Nephron progenitor cell (in vitro differentiated cells): Measurements from ENCODE around the gene DESI1.
A peak's percentile ranks its signal among the peaks of the same experiment; 100 is the strongest.
"Not testable (repeated sequence)": the region's sequence is repeated elsewhere in the genome, so short reads cannot be mapped to it uniquely, and the experiment has no call there.

ENCODE experiments used
- DNase-seq: peaks from one replicate; pipeline ENCODE4 v3.0.0; 2021
- H3K27ac Mint-ChIP-seq: 2 replicates; pipeline ENCODE4 v1.8.0; 2021; ENCODE audit warnings: mild to moderate bottlenecking, moderate library complexity, mixed read lengths
- H3K27me3 Mint-ChIP-seq: 2 replicates; pipeline ENCODE4 v1.8.0; 2021; ENCODE audit warnings: mild to moderate bottlenecking, low read depth, mixed read lengths; ENCODE audit not compliant: poor library complexity
- H3K36me3 Mint-ChIP-seq: 2 replicates; pipeline ENCODE4 v1.8.0; 2021; ENCODE audit warnings: low read depth, mixed read lengths
- H3K4me1 Mint-ChIP-seq: 2 replicates; pipeline ENCODE4 v1.8.0; 2021; ENCODE audit warnings: mixed read lengths
- H3K4me3 Mint-ChIP-seq: 2 replicates; pipeline ENCODE4 v1.8.0; 2021; ENCODE audit warnings: mild to moderate bottlenecking, moderate library complexity, mixed read lengths
- H3K9me3 Mint-ChIP-seq: 2 replicates; pipeline ENCODE4 v1.8.0; 2021; ENCODE audit warnings: mild to moderate bottlenecking, moderate library complexity, mixed read lengths
- CTCF ChIP-seq: fragments of 200-600 bp; sonication (generic); IDR thresholded peaks from 2 replicates; pipeline ENCODE4 v1.5.0; 2021; ENCODE audit warnings: antibody characterized with exemption

Gene DESI1

GRCh38 chr22:41620589-41621098 lies at the start of gene DESI1:
Gene DESI1, minus strand, starts transcription at chr22:41621043. Its CDS starts 204 bp downstream, at chr22:41620839.
- Mint-ChIP-seq H3K4me3 (peak within 1 kb of the TSS; percentile 95), H3K36me3 (peaks cover 31% of the 10 kb centered on the region), H3K27ac (peak within 1 kb of the TSS; percentile 100), H3K27me3 (no peaks in the 10 kb centered on the region), H3K4me1 (peaks cover 45% of the 10 kb centered on the region), H3K9me3 (no peaks in the 10 kb centered on the region)
- DNase-seq = no peak
- no peak for TF ChIP-seq CTCF

DNA sequence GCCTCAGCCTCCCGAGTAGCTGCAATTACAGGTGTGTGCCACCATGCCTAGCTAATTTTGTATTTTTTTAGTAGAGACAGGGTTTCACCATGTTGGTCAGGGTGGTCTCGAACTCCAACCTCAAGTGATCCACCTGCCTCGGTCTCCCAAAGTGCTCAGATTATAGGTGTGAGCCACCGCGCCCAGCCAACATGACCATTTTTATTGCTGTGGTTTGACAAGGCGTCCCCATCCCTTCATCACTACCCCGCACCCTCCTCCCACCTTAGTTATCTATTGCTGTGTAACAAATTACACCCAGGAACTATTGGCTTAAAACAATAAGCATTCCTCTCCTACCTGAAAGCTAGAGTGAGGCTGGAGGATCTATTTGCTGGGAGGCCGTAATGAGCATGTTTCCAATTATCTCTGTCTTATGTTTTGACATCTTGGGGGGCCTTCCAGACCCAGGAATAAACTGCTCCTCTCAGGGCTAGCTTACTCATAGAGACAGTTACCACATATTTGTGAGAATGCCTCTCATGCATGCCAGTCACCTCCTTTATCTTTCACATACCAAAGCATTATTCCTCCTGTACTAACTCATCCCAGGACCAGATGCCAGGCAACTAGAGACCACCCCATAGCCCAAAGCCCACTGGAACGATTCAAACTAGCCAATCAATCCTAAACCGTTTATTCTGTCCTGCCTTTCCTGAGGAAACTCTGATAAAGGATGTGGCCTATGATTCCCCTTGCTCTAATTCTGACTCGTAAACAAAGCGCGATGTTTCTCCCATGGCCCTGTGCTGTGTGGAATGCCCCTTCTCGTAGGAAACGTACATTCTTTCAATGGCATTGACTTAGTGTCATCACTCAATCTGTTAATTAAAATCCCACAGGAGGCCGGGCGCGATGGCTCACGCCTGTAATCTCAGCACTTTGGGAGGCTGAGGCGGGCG lies 48.4 kb upstream of the DESI1 start:
- TF ChIP-seq CTCF = no peak
- Mint-ChIP-seq H3K4me1 (peaks cover 11% of the 10 kb centered on the region), H3K9me3 (no peaks in the 10 kb centered on the region), H3K36me3 (peaks cover 26% of the 10 kb centered on the region), H3K27me3 (no peaks in the 10 kb centered on the region), H3K4me3 (no peak overlapping the region), H3K27ac (peak overlapping the region; percentile 24)
- no peak for DNase-seq

DNA sequence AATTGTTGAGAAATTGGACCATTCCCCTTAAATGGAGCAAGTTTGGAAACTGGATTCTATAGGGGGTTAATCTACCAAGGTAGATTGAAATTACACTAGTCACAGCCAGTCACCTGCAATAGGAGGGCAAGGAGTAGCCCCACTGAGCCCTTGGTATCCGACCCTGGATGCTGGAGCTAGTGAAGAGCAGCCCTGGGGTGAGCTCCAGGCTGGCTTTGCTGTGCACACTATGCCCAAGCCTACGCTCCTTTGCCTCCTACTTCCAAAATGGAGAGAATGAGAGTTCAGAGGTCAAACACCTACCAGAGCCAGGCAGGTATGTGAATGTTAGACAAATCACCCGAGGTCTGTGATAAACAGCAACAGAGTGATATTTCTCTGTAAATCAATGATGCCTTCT lies 44.1 kb upstream of the DESI1 start:
- peaks cover 32% of the 10 kb centered on the region for H3K36me3 Mint-ChIP-seq
- H3K4me3 Mint-ChIP-seq = no peak overlapping the region
- H3K27ac Mint-ChIP-seq = peak overlapping the region; percentile 81
- no peaks in the 10 kb centered on the region for H3K27me3 Mint-ChIP-seq
- no peaks in the 10 kb centered on the region for H3K9me3 Mint-ChIP-seq
- no peak for TF ChIP-seq CTCF
- peaks cover 11% of the 10 kb centered on the region for H3K4me1 Mint-ChIP-seq
- DNase-seq = no peak

- peak overlapping the region; percentile 81 for H3K27ac Mint-ChIP-seq
- no peaks in the 10 kb centered on the region for H3K27me3 Mint-ChIP-seq
- DNase-seq = no peak
- no peak for TF ChIP-seq CTCF
- H3K9me3 Mint-ChIP-seq = no peaks in the 10 kb centered on the region
- no peak overlapping the region for H3K4me3 Mint-ChIP-seq
- H3K36me3 Mint-ChIP-seq = peaks cover 33% of the 10 kb centered on the region
- H3K4me1 Mint-ChIP-seq = peaks cover 11% of the 10 kb centered on the region
Observed at GRCh38 chr22:41664490-41664889, 43.6 kb upstream of the DESI1 start.

DNA sequence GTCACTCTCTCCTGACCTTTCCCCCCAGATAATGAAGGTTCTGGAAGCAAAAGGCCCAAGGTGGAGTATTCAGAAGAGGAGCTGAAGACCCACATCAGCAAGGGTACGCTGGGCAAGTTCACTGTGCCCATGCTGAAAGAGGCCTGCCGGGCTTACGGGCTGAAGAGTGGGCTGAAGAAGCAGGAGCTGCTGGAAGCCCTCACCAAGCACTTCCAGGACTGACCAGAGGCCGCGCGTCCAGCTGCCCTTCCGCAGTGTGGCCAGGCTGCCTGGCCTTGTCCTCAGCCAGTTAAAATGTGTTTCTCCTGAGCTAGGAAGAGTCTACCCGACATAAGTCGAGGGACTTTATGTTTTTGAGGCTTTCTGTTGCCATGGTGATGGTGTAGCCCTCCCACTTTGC lies 42.8 kb upstream of the DESI1 start:
- H3K9me3 Mint-ChIP-seq, H3K4me3 Mint-ChIP-seq, H3K27me3 Mint-ChIP-seq, DNase-seq: not testable (repeated sequence)
- Mint-ChIP-seq H3K27ac (peak overlapping the region; percentile 81), H3K36me3 (peaks cover 40% of the 10 kb centered on the region), H3K4me1 (peaks cover 11% of the 10 kb centered on the region)

DNA sequence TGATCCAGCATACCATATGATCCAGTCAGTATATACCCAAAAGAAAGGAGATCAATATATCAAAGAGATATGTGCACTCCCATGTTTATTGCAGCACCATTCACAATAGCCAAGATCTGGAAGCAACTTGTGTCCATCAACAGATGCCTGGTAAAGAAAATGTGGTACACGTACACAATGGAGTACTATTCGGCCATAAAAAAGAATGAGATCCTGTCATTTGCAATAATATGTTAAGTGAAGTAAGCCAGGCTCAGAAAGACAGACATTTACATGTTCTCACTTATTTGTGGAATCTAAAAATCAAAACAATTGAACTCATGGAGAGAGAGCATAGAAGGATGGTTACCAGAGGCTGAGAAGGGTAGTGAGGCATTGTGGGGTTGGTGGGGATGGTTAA lies 40.9 kb upstream of the DESI1 start:
- Mint-ChIP-seq H3K36me3 (peaks cover 59% of the 10 kb centered on the region), H3K27ac (no peak overlapping the region), H3K27me3 (no peaks in the 10 kb centered on the region), H3K9me3 (no peaks in the 10 kb centered on the region), H3K4me1 (peaks cover 2% of the 10 kb centered on the region), H3K4me3 (no peak overlapping the region)
- no peak for DNase-seq
- TF ChIP-seq CTCF = no peak
